ENCODE results near the gene GPA33.

GRCh38 chr1:167052389-167052788 is 37.8 kb downstream of the GPA33 start:
- TF ChIP-seq CTCF (IDR thresholded peaks at IDR 0.05): peak in 1 of 3 donors; percentile 25
- TF ChIP-seq POLR2A (IDR thresholded peaks at IDR 0.05): no peak
- no peak for TF ChIP-seq POLR2AphosphoS5 (IDR thresholded peaks at IDR 0.05)
